Measurements from ENCODE around the gene WAC.
"Not testable (repeated sequence)": the region's sequence is repeated elsewhere in the genome, so short reads cannot be mapped to it uniquely, and the experiment has no call there.

WAC gene

GRCh38 chr10:28619455-28619854 is 86.5 kb downstream of the WAC start:
- no peak for DNase-seq

DNA sequence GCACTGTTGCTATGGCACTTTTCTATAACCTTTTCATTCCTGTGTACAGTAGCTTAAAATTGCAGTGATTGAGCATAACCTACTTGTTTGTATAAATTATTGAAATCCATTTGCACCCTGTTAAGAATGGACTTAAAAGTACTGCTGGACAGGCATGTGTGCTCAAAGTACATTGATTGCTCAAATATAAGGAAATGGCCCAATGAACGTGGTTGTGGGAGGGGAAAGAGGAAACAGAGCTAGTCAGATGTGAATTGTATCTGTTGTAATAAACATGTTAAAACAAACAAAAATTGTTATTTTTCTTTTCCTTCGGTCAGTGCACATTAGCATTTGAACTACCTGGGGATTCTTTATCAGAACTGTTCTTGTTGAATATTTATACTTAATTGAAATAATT is 87.3 kb downstream of the WAC start:
- DNase-seq = no peak

DNA sequence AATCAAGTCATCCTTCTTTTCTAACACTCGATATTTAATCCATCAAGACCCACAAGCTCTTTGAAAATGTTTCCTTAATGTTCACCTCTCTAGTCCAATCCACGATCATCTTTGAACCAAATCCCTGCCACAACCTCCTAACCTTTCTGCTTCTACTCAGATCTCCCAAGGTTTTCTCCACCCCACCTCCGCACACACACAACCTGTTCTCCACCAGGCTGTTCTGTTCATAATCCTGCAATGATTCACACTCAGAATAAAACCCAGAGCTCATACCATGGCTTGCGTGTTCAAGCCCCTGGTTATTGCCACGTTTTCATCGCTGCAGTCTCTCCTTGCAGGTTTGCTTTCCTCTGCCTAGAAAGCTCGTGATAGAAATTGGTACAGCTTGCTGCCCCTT is 90.6 kb downstream of the WAC start:
- DNase-seq = no peak

GRCh38 chr10:28624351-28624750 is 91.4 kb downstream of the WAC start:
- no peak for DNase-seq

- DNase-seq = no peak
Observed at GRCh38 chr10:28627102-28627501, 94.2 kb downstream of the WAC start.

GRCh38 chr10:28628184-28628893 is 95.4 kb downstream of the WAC start:
- no peak for DNase-seq

GRCh38 chr10:28631896-28632583 is 99.1 kb downstream of the WAC start:
- DNase-seq = no peak

DNA sequence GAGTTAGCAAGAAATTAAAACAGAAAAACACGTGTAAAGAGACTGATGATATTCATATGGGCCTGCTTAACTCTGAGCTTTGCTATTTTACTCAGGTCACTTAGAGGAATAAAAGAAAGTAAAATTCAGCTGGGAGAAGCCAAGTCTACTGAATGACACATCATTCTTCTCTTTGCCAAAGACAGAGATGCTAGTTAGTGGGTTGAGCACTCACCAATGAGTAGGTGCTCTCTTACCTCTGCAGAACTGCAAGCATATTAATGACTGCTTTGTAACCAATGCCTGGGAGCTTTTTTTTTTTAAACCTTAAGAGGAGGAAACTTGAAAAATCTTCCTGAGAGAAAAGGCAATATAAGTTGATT is 99.6 kb downstream of the WAC start:
- DNase-seq = no peak

DNA sequence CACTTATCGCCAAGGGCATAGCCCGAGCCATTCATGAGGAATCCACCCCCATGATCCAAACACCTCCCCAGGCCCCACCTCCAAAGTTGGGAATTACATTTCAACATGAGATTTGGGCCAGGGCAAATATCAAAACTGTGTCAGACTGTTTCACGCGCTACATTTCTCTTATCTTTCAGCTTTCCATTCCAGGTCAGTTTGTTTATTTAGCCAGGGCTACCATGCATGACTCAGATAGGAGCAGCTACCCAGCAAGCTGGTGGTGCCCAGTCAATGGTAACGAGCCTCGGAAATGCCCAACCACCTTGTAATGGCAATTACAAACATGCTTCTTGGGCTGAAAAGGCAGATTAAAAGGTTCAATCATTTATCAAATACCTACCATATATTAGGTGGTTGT is 100.8 kb downstream of the WAC start:
- DNase-seq = no peak

GRCh38 chr10:28637346-28637745 is 104.4 kb downstream of the WAC start:
- DNase-seq = no peak

DNA sequence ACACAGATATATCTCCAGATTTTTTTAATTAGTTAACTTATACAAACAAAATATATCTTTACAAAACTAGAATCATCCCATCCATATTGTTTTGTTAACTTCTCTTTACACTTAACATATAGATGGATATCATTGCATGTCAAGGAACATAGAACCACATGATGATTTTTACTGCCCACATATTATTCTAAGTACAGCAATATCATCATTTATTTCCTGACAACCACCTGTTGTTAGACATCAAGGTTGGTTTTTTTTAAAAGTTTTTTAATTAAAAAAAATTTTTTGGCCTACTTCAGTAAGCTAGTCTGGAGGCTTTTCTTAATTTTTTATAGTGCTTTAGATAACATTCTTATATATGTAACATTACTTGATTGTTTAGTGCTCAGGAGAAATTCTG is 105.5 kb downstream of the WAC start:
- no peak for DNase-seq

GRCh38 chr10:28640551-28640950 is 107.6 kb downstream of the WAC start:
- DNase-seq = no peak

GRCh38 chr10:28644647-28645046 is 111.7 kb downstream of the WAC start:
- no peak for DNase-seq

- DNase-seq = no peak
Observed at GRCh38 chr10:28652106-28652505, 119.2 kb downstream of the WAC start.

DNA sequence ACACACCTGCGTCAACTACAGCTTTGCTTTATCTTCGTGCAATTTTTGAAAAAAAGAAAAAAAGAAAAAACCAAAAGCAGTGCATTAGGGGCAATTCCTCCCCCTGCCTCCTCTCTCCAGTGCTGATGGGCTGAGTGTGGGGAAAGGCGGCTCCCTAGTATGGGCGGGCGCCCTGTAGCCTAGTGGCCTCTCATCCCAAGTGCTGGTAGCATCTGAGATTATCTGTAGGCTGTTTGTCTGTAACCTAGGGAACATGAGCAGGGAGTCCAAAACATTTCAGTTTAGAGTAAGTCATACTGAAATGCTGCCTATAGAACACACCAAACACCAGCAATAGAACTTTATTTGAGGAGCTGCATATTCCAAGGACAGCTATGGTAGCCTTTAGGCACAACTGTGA is 119.8 kb downstream of the WAC start:
- DNase-seq = no peak

DNA sequence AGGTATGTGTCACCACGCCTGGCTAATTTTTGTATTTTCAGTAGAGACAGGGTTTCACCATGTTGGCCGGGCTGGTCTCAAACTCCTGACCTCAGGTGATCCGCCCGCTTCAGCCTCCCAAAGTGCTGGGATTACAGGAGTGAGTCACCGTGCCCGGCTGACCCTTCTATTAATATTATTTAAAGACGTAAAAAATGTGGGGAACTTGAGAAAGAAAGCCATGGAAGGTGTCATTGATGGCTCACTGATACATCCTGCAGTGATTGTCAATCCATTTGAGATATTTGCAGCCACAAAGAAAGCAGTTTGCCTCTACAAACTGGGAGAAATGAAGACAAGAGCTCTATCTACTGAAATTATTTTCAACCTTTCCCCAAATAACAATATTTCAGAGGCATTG is 125.9 kb downstream of the WAC start:
- DNase-seq = not testable (repeated sequence)

- no peak for DNase-seq
Observed at GRCh38 chr10:28661035-28661434, 128.1 kb downstream of the WAC start.

GRCh38 chr10:28663576-28664368 is 130.9 kb downstream of the WAC start:
- DNase-seq = peak; percentile 58

- no peak for DNase-seq
Observed at GRCh38 chr10:28664369-28664740, 131.4 kb downstream of the WAC start.

- DNase-seq = no peak
Observed at GRCh38 chr10:28666751-28667467, 134.0 kb downstream of the WAC start.

DNA sequence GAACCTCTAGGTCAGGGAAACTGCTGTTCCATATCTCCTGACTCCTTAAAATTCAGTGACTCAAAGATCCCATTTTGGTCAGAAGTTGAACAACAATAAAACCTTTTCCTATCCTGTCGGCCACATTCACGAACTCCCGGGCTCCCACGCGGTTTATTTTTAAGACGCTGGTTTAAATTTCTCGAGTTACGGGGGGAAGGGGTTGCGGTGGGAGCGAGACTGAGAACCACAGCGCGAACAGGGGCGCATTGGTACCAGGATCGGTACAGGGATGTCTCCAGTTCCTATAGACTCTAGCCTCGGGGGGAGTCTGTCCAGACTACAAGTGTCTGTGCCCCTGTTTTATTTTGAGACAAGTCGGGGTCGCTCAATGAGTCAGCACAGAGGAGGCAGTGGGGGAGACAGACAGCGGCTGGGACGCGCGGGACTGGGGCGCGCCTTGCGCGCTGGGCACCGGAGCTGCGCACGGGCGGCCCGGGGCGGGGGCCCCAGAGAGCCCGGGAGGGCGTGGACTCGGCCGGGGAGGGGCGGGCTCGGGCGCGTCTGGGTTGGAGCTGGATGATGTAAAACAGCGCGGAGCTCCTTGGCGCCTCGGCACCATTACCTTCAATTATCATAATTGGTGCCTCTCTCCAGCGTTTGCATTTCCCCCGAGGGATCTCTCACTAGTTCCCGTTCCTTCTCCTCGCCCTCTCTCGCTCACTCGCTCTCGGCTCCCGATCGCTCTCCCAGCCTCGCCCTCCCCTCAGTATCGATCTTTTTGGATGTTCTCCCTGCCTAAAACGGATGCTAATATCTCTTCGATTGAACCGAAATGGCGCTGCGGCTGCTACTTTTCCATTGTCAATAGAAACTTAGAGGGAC is 135.7 kb downstream of the WAC start:
- DNase-seq = peak; percentile 83
